ENCODE data around the gene TENM4.
A peak's percentile ranks its signal among the peaks of the same experiment; 100 is the strongest.
"Not testable (repeated sequence)": the region's sequence is repeated elsewhere in the genome, so short reads cannot be mapped to it uniquely, and the experiment has no call there.

TENM4 gene

GRCh38 chr11:78860720-78861422 lies 580.0 kb downstream of the TENM4 start:
- no peak for DNase-seq

DNA sequence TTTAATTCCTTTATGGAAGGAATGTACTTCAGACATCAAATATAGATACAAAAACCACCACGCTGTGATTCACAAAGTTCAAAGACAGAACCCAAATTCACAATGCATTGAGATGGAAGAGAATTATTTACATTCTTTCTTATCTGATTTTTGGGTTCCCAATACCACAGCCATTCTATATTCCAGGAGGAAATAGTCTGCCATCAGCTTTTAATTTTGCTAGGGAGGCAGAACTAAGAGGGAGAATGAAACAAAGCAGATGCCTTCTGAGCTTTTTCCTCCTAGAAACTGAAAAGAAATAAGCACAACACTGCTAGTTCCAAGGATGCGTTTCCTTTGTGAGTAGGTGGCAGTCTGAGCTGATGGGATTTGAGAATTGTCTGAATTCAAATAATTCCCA lies 583.1 kb downstream of the TENM4 start:
- DNase-seq: no peak

GRCh38 chr11:78856211-78856610 lies 584.6 kb downstream of the TENM4 start:
- no peak for DNase-seq

DNA sequence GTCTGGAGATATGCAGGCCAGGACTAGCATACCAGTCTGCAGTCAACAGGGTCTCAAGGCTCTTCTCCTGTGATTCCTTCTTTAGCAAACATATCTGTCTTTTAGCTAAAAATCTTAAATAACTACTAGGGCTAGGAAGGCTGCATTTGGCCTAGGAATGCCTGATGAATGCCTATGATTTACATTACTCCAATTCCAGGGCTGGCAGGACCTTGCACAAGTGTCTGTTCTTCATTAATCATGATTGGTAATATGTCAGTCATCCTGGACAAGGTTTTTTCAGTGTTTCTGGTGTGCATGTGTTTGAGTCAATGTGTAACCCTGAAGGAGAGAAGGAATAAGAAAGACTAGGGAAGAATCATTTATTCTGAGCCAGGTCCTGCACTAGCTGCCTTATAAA lies 585.7 kb downstream of the TENM4 start:
- no peak for DNase-seq

DNA sequence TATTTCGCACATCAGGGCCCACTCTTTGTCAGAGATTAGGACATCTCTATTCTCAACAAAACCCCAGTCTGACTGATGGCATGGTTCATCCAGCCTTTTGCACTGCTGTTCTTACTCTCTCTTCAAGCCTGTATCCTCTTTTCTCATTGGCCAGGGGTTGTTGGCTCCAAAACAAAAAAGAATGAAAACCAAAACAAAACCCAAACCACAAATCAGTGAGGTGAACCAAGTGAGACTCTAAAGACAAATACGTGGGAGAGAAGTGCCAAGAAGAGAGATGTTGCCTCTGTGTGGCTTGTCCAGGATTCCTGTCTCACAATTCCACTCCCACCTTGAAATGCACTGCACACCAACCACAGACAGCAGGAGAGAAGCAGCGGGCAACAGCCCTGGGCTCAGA lies 587.3 kb downstream of the TENM4 start:
- DNase-seq: no peak

- no peak for DNase-seq
Observed at GRCh38 chr11:78851878-78852586, 588.8 kb downstream of the TENM4 start.

GRCh38 chr11:78850078-78850477 lies 590.8 kb downstream of the TENM4 start:
- DNase-seq: no peak

DNA sequence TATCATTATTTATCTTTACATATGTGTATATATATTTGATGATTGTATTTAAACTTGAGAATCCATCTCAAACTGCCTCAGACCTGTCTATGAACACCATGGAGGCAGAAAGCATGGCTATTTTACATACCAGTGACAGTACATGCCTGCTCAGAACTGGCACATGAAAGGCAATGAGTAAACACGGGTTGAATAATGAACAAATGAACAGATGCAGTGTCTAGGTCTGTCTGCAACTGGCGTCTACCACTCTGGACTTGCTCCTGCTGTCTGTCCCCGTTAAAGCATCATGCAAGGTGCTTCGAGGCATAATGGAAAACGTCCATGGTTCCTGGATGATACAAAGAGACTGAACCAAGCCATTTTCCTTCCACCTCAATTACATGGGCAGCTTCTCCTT lies 594.6 kb downstream of the TENM4 start:
- DNase-seq: peak; percentile 14

- no peak for DNase-seq
Observed at GRCh38 chr11:78845496-78845895, 595.3 kb downstream of the TENM4 start.

- DNase-seq: no peak
Observed at GRCh38 chr11:78841456-78842060, 599.3 kb downstream of the TENM4 start.

DNA sequence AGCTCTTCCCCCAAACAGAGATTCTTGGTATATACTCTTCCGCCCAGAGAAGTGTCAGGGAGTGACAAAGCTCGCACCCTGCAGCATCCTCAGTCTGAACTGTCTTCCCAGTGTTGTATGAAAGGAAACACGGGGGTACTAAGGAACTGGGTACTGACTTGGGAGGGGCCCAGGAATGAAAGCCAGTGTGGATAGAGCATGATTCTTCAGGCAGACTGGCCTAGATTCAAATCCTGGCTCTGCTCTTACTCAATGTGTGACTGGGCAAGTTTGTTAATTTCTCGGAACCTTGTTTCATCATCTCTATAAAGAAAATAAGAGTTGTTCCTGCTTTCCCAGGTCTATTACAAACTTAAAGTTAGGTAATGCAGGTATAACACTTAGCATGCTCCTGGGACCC lies 600.2 kb downstream of the TENM4 start:
- DNase-seq: no peak

GRCh38 chr11:78840200-78840599 lies 600.6 kb downstream of the TENM4 start:
- no peak for DNase-seq

- no peak for DNase-seq
Observed at GRCh38 chr11:78838417-78838816, 602.4 kb downstream of the TENM4 start.

- no peak for DNase-seq
Observed at GRCh38 chr11:78835646-78836045, 605.2 kb downstream of the TENM4 start.

- no peak for DNase-seq
Observed at GRCh38 chr11:78834886-78835285, 605.9 kb downstream of the TENM4 start.

DNA sequence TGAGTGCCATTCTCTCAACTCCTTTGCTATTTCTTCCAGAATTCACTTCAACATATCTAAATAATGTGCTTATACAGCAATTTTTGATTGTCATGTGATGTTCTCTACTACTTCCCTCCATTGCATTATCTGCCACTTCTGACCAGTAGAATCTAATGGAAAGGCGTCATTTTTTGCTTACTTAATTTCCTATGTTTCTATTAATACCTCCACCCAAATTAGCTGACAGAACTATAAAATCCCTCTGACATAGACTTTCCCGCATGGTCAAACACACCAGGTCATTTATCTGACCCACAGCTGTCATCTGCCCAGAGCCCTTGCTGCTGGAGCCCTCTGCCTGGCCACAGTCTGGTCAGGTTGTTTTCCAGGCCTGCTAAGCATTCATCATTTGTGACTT lies 607.6 kb downstream of the TENM4 start:
- no peak for DNase-seq

- DNase-seq: no peak
Observed at GRCh38 chr11:78832226-78832947, 608.4 kb downstream of the TENM4 start.

- DNase-seq: no peak
Observed at GRCh38 chr11:78831571-78831970, 609.3 kb downstream of the TENM4 start.

DNA sequence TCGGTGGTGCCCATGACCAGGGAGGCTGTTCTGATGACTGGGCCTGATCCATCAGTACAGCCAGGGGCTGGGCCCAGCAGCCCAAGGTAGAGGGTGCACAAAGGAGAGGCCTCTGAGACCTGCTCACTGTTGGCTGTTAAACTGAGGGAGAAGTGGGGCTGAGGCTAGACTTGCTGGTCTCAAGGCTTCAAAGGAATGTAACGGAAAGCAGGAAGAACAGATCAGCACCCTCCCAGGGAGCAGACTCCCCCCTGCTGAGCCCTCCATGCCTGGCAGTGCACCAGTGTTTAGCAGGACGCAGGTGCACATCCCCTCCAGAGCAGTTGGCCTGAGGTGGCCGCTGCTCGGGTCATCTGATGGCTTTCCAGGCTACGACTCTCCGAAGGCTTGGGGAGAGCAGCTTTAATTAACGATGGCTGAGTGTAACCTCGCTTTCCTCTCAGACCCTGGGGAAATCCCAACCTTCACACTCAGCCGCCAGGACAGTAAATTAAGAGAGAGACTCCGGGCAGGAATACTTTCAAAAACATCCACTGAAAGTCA lies 610.5 kb downstream of the TENM4 start:
- DNase-seq: no peak

DNA sequence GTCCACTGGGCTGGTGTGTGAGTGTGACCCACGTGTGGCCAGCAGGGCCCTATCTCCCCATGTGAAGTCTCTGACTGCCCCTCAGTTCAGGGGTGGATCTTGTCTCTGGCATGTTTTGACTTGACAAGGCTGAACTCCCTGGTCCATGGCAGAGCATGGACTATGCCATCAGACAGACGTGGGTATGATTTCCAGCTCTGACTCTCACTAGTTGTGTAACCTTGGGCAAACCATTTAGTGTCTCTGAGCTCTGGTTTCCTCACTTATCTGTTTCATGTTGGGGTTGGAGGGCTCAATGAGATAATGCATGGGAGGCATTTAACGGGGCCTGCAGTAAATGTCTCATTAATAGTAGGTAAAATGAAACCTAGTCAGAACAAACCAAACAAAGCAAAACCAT lies 611.7 kb downstream of the TENM4 start:
- DNase-seq: no peak

GRCh38 chr11:78828676-78829075 lies 612.2 kb downstream of the TENM4 start:
- no peak for DNase-seq

DNA sequence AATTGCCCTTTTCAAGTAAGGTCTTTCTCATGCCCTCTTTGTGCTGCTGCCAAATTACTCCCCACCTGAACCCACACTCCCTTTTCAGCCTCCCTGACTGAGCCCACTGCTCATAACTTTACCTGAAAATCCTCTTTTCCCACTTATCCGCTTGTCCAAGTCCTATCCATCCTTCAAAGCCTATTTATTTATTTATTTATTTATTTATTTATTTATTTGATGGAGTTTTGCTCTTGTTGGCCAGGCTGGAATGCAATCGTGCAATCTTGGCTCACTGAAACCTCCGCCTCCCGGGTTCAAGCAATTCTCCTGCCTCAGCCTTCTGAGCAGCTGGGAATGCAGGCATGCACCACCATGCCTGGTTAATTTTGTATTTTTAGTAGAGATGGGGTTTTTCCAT lies 613.5 kb downstream of the TENM4 start:
- DNase-seq: not testable (repeated sequence)

DNA sequence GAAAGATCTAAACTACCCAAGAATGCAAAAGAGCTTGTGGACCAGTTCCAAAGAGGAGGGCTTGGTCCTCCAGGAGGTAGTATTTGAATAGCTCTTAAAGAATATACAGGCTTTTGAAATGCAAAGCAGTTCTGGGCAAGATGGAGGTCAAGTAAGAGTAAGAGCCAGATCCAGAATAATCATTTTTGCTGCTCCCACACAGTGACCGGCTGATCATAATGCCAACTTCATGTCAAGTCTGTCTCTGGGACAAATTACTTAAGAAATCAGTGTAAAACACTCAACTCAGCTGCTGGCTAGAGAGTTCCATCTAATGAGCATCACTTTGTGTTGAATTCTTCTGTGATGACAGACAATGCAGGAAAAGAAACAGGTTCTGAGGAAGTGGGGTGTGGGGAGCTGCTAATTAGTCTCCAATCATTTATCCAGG lies 615.2 kb downstream of the TENM4 start:
- DNase-seq: no peak

Data from NCI-H1694 treated with DMSO at 0.1 percent for 48 hours (cell line).